HEK293T (cell line): ENCODE data around the gene ELF3.

Experiments used
- BHLHE40 ChIP-seq: fragments of 450-650 bp; IDR thresholded peaks from 2 replicates; pipeline ENCODE4 v1.6.1; 2016; ENCODE audit warnings: mild to moderate bottlenecking, moderate library complexity, borderline replicate concordance
- ZNF384 ChIP-seq: fragments of 450-650 bp; IDR thresholded peaks from 2 replicates; pipeline ENCODE4 v1.6.1; 2016

DNA sequence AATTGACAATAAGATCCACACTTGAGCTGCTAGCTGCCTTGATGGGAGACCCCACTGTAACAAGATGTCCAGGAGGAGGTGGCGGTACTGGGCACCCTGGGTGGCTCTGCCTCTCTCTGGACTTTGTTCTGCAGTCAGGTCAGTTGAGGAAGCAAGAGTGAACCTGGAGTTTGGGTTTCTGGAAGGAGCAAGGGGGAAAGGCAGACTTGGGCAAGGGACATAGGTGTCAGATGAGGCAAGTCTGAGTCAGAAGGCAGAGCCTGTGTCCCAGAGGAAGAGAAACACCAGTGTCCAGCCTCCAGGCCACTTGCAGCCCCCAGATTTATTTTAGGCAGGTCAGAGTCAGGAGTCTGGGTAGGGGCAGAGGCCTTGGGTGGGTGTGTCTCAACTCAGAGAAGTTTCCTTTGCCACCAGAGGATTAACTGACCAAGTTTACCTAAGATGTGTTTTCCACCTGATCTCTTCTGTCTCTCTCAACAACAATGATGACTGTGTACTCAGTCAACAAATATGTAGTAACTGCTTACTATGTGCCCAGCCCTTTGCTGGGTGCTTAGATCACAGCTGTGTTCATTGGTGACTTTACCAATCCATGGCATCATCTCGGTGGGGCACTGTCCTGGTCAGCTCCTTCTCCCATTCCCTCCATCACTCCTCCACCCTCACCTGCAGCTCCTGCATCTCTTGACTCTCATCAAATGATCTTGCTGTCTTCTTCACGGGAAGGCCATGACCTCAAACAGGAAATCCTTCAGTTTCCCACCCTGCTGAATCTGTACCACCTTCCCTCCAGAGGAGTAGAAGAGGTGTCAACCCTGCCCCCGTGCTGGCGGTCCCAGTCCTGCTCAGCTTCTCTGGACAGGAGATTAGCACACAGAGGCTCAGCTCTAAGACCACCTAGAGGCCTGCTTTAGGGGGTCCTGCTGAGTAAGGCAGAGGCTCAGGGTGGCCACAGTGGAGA is 36.6 kb downstream of the ELF3 start:
- TF ChIP-seq ZNF384 = no peak
- TF ChIP-seq BHLHE40 = no peak
